ENCODE data around the gene EMID1. TPM values are rescaled to one million over a fixed set of nuclear protein-coding genes. Genes with fewer than 3 reads are reported as not detected.

EMID1 gene
- polyA plus RNA-seq, 1 donor (not counting 4 experiments of a cell fraction or from before 2014, with no cell fraction given) = not detected

DNA sequence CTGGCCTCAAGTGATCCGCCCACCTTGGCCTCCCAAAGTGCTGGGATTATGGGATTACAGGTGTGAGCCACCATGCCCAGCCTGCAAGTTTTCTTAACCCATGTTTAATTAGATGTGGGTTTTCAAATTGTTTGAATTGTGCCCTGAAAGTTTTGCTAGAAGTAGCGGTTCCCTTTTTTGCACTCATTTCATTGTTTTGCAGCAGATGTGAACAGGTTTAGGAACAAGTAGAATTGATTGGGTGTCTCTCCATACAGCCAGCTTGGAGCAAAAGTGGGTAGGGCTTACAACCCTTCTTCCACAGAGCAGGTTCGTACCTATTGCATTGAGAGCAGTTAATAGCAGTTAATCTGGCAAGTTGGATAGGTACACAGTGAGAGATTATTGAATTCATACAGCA, 78.5 kb downstream of the EMID1 start:
- Histone ChIP-seq H3K36me3 (ENCODE audit: control insufficient read depth in 2 of 2, extremely low read depth in 1 of 2, insufficient read depth in 2 of 2, low read length in 2 of 2) (peaks cover 41 to 50% of the 10 kb centered on the region in 2 experiments), H3K9ac (ENCODE audit: control insufficient read depth, extremely low read depth, insufficient read depth, low read length) (no peak overlapping the region), H3K79me2 (ENCODE audit: control insufficient read depth, insufficient read depth, low read length) (peaks cover 62% of the 10 kb centered on the region), H3K4me3 (ENCODE audit: control insufficient read depth in 2 of 3, extremely low read depth in 1 of 3, insufficient read depth in 2 of 3, low read depth in 1 of 3, low read length in 3 of 3) (no peak overlapping the region), H4K20me1 (ENCODE audit: control insufficient read depth, extremely low read depth, insufficient read depth, low read length) (peaks cover 28% of the 10 kb centered on the region), H3K4me2 (ENCODE audit: control insufficient read depth, extremely low read depth, insufficient read depth, low read depth, low read length) (no peak overlapping the region), H3K9me1 (ENCODE audit: control insufficient read depth, extremely low read depth, insufficient read depth, low read length) (no peaks in the 10 kb centered on the region), H3K9me3 (ENCODE audit: control insufficient read depth, low read depth, low read length) (no peaks in the 10 kb centered on the region), H3K27me3 (ENCODE audit: control insufficient read depth, extremely low read depth, insufficient read depth, low read length) (no peaks in the 10 kb centered on the region), H3K27ac (ENCODE audit: control insufficient read depth, insufficient read depth, low read length) (no peak overlapping the region), H2AFZ (ENCODE audit: control insufficient read depth, low read length) (no peak overlapping the region), H3K4me1 (ENCODE audit: control insufficient read depth, extremely low read depth, insufficient read depth, low read length) (no peaks in the 10 kb centered on the region)
- dilution Hi-C loops (cut with MboI; ENCODE audit: extremely low pct_ligation_motif_present, low sequenced_read_pairs) = no loop called here
- no peak for TF ChIP-seq EZH2 (IDR thresholded peaks at IDR 0.05; ENCODE audit: low read length)
- TF ChIP-seq, protein P1, sequence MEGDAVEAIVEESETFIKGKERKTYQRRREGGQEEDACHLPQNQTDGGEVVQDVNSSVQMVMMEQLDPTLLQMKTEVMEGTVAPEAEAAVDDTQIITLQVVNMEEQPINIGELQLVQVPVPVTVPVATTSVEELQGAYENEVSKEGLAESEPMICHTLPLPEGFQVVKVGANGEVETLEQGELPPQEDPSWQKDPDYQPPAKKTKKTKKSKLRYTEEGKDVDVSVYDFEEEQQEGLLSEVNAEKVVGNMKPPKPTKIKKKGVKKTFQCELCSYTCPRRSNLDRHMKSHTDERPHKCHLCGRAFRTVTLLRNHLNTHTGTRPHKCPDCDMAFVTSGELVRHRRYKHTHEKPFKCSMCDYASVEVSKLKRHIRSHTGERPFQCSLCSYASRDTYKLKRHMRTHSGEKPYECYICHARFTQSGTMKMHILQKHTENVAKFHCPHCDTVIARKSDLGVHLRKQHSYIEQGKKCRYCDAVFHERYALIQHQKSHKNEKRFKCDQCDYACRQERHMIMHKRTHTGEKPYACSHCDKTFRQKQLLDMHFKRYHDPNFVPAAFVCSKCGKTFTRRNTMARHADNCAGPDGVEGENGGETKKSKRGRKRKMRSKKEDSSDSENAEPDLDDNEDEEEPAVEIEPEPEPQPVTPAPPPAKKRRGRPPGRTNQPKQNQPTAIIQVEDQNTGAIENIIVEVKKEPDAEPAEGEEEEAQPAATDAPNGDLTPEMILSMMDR (optimal IDR thresholded peaks at IDR 0.05 in 1 of 3, IDR thresholded peaks at IDR 0.05 in 1 of 3, conservative IDR thresholded peaks at IDR 0.05 in 1 of 3; ENCODE audit: extremely low read depth in 1 of 3, insufficient read depth in 2 of 3, low read length in 3 of 3) = no peak
- FAIRE-seq (no peak), DNase-seq (ENCODE audit: low read depth, low spot score) (no peak)

DNA sequence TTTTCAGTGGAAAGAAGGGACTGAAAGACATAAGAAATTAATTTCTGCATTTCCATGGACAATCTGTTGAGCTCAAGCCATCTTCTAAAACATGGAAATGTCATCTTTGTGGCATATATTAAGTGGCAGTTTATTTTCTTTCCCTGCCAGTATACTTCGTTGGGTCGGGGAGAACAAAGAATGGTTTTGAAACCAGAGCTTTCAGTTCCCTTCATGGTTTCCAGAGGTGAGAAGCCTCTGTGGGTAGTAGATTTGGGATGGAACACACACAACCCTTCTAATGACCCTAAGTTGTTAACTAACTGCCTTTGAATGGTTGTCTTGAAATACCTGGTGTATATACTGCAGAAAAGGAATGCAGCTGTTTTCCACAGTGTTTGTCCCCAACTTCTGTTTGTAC, 83.1 kb downstream of the EMID1 start:
- Histone ChIP-seq H3K9me1 (ENCODE audit: control insufficient read depth, extremely low read depth, insufficient read depth, low read length) (no peaks in the 10 kb centered on the region), H2AFZ (ENCODE audit: control insufficient read depth, low read length) (no peak overlapping the region), H4K20me1 (ENCODE audit: control insufficient read depth, extremely low read depth, insufficient read depth, low read length) (peaks cover 12% of the 10 kb centered on the region), H3K27me3 (ENCODE audit: control insufficient read depth, extremely low read depth, insufficient read depth, low read length) (no peaks in the 10 kb centered on the region), H3K79me2 (ENCODE audit: control insufficient read depth, insufficient read depth, low read length) (peaks cover 42% of the 10 kb centered on the region), H3K36me3 (ENCODE audit: control insufficient read depth in 2 of 2, extremely low read depth in 1 of 2, insufficient read depth in 2 of 2, low read length in 2 of 2) (peaks cover 48 to 65% of the 10 kb centered on the region in 2 experiments), H3K4me3 (ENCODE audit: control insufficient read depth in 2 of 3, extremely low read depth in 1 of 3, insufficient read depth in 2 of 3, low read depth in 1 of 3, low read length in 3 of 3) (no peak overlapping the region), H3K27ac (ENCODE audit: control insufficient read depth, insufficient read depth, low read length) (no peak overlapping the region), H3K9ac (ENCODE audit: control insufficient read depth, extremely low read depth, insufficient read depth, low read length) (no peak overlapping the region), H3K9me3 (ENCODE audit: control insufficient read depth, low read depth, low read length) (no peaks in the 10 kb centered on the region), H3K4me1 (ENCODE audit: control insufficient read depth, extremely low read depth, insufficient read depth, low read length) (no peaks in the 10 kb centered on the region), H3K4me2 (ENCODE audit: control insufficient read depth, extremely low read depth, insufficient read depth, low read depth, low read length) (no peak overlapping the region)
- dilution Hi-C loops (cut with MboI; ENCODE audit: extremely low pct_ligation_motif_present, low sequenced_read_pairs) = no loop called here
- DNase-seq (ENCODE audit: low read depth, low spot score) = no peak
- no peak for TF ChIP-seq EZH2 (IDR thresholded peaks at IDR 0.05; ENCODE audit: low read length)
- TF ChIP-seq, protein P1 (optimal IDR thresholded peaks at IDR 0.05 in 1 of 3, IDR thresholded peaks at IDR 0.05 in 1 of 3, conservative IDR thresholded peaks at IDR 0.05 in 1 of 3; ENCODE audit: extremely low read depth in 1 of 3, insufficient read depth in 2 of 3, low read length in 3 of 3) = no peak
- FAIRE-seq = no peak

Measured in keratinocyte (primary cell).